Neuronal stem cell (in vitro differentiated cells): ENCODE data around the gene PDPR.
"Not testable (repeated sequence)": the region's sequence is repeated elsewhere in the genome, so short reads cannot be mapped to it uniquely, and the experiment has no call there.

ENCODE experiments used
- DNase-seq: peaks from one replicate; pipeline ENCODE4 v3.0.0-alpha.2; 2013; ENCODE audit warnings: low spot score
- H2AFZ ChIP-seq: one replicate; pipeline ENCODE4 v1.6.1; 2013; ENCODE audit warnings: mild to moderate bottlenecking, low read length, inconsistent platforms
- H2AK5ac ChIP-seq: 2 replicates; pipeline ENCODE4 v1.6.1; 2013; ENCODE audit warnings: low read depth, mild to moderate bottlenecking, inconsistent platforms, low read length, moderate library complexity, mixed read lengths
- H2BK120ac ChIP-seq: 2 replicates; pipeline ENCODE4 v1.6.1; 2013; ENCODE audit warnings: low read depth, mild to moderate bottlenecking, inconsistent platforms, low read length, moderate library complexity, mixed read lengths
- H2BK12ac ChIP-seq: one replicate; pipeline ENCODE4 v1.6.1; 2013; ENCODE audit warnings: low read length, inconsistent platforms
- H2BK15ac ChIP-seq: 2 replicates; pipeline ENCODE4 v1.6.1; 2013; ENCODE audit warnings: mild to moderate bottlenecking, low read length, inconsistent platforms, mixed read lengths
- H2BK5ac ChIP-seq: one replicate; pipeline ENCODE4 v1.6.1; 2013; ENCODE audit warnings: inconsistent platforms, mild to moderate bottlenecking, low read length, moderate library complexity
- H3K14ac ChIP-seq: one replicate; pipeline ENCODE4 v1.6.1; 2013; ENCODE audit warnings: low read length, inconsistent platforms
- H3K18ac ChIP-seq: 2 replicates; pipeline ENCODE4 v1.6.1; 2013; ENCODE audit warnings: low read length, inconsistent platforms
- H3K23ac ChIP-seq: 2 replicates; pipeline ENCODE4 v1.6.1; 2013; ENCODE audit warnings: low read depth, mild to moderate bottlenecking, mixed read lengths, low read length, inconsistent platforms; ENCODE audit not compliant: poor library complexity
- H3K27ac ChIP-seq: replicated peaks from 3 replicates; pipeline ENCODE4 v1.5.1; 2013; ENCODE audit warnings: low read length, inconsistent platforms
- H3K27me3 ChIP-seq, 3 experiments: 2 replicates each; pipeline ENCODE4 v1.6.1; 2013; ENCODE audit warnings: low read length in 3 of 3, mild to moderate bottlenecking in 2 of 3, inconsistent platforms in 1 of 3, low read depth in 1 of 3, mixed read lengths in 1 of 3, moderate library complexity in 1 of 3; ENCODE audit not compliant: control insufficient read depth in 3 of 3, insufficient read depth in 3 of 3
- H3K36me3 ChIP-seq, 2 donors: replicated peaks in 1 of 2; 2 replicates each; pipeline ENCODE4 v1.6.1; 2013; ENCODE audit warnings: low read length in 2 of 2; ENCODE audit not compliant: control insufficient read depth in 2 of 2, insufficient read depth in 2 of 2
- H3K4ac ChIP-seq: 2 replicates; pipeline ENCODE4 v1.6.1; 2013; ENCODE audit warnings: inconsistent platforms, mild to moderate bottlenecking, low read length, moderate library complexity
- H3K4me1 ChIP-seq, 2 donors: 1 replicate in 1 of 2; 2 replicates in 1 of 2; pipeline ENCODE4 v1.6.1; 2013; ENCODE audit warnings: low read length in 2 of 2, low read depth in 1 of 2; ENCODE audit not compliant: control insufficient read depth in 2 of 2, insufficient read depth in 1 of 2
- H3K4me2 ChIP-seq: one replicate; pipeline ENCODE4 v1.6.1; 2013; ENCODE audit warnings: mild to moderate bottlenecking, low read length, inconsistent platforms; ENCODE audit not compliant: insufficient read depth, poor library complexity, severe bottlenecking
- H3K4me3 ChIP-seq, 2 donors: 2 replicates each; pipeline ENCODE4 v1.5.1; 2013; ENCODE audit warnings: low read length in 2 of 2, mild to moderate bottlenecking in 2 of 2, inconsistent platforms in 1 of 2, moderate library complexity in 1 of 2
- H3K79me1 ChIP-seq: one replicate; pipeline ENCODE4 v1.6.1; 2013; ENCODE audit warnings: low read depth, mild to moderate bottlenecking, inconsistent platforms, low read length, moderate library complexity
- H3K9ac ChIP-seq: one replicate; pipeline ENCODE4 v1.6.1; 2013; ENCODE audit warnings: mild to moderate bottlenecking, low read depth, low read length, inconsistent platforms; ENCODE audit not compliant: poor library complexity
- H3K9me3 ChIP-seq, 2 donors: replicated peaks in 1 of 2; 2 replicates each; pipeline versions ENCODE3 to v1.6.1; 2013; ENCODE audit warnings: low read length in 2 of 2, mild to moderate bottlenecking in 2 of 2, inconsistent platforms in 1 of 2, low read depth in 1 of 2, mixed read lengths in 1 of 2, moderate library complexity in 1 of 2; ENCODE audit not compliant: control insufficient read depth in 2 of 2, insufficient read depth in 1 of 2
- H4K8ac ChIP-seq: one replicate; pipeline ENCODE4 v1.6.1; 2013; ENCODE audit warnings: low read depth, mild to moderate bottlenecking, inconsistent platforms, low read length, moderate library complexity
- H4K91ac ChIP-seq: one replicate; pipeline ENCODE4 v1.6.1; 2013; ENCODE audit warnings: low read length, low read depth, mild to moderate bottlenecking, inconsistent platforms; ENCODE audit not compliant: poor library complexity
- WGBS, 2 donors: extraction: QIAGEN DNeasy Blood & Tissue Kit; methylation state at CpG; one replicate each; pipeline ENCODE4 v1.1.7; 2013; ENCODE audit warnings: missing lambda C conversion rate in 2 of 2, mixed read lengths in 1 of 2; ENCODE audit not compliant: insufficient read length in 2 of 2, insufficient replicate concordance in 1 of 2; ENCODE audit errors: extremely low coverage in 2 of 2; 5-methylcytosine and 5-hydroxymethylcytosine counted together

PDPR gene

DNA sequence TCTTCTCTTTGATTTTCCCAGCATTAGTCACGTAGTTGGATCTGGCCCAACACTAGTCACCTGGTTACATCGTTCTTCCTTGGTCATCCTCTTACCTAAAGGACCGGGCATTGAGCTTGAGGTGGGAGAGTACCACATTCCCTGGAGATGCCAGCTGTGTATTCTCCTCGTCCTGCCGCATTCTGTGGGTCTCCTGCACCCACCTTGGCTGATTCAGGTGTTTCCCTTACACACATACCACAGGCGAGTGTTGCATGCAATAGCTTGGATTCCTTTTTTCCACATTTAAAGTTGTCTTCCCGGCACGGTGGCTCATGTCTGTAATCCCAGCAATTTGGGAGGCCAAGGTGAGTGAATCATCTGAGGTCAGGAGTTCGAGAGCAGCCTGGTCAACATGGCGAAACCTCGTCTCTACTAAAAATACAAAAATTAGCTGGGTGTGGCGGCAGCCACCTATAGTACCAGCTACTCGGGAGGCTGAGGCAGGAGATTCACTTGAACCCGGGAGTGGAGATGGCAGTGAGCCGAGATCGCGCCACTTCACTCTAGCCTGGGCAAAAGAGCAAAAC, 37.9 kb downstream of the PDPR start:
- H3K27ac ChIP-seq, result no peak overlapping the region
- no peak overlapping the region for H3K18ac ChIP-seq
- H2BK12ac ChIP-seq, result no peak overlapping the region
- no peak overlapping the region for H3K4me3 ChIP-seq
- no peak overlapping the region for H2AK5ac ChIP-seq
- DNase-seq, result no peak
- WGBS, 2 donors, result no CpG with 5 or more reads among the region's 17 CpGs
- no peak overlapping the region for H3K23ac ChIP-seq
- H3K14ac ChIP-seq, result no peak overlapping the region
- H2BK120ac ChIP-seq, result no peak overlapping the region
- peaks cover 31 to 91% of the 10 kb centered on the region in 2 donors for H3K36me3 ChIP-seq
- H2AFZ ChIP-seq, result no peak overlapping the region
- no peak overlapping the region for H3K4ac ChIP-seq
- H3K27me3 ChIP-seq, result no peaks in the 10 kb centered on the region
- no peak overlapping the region for H2BK15ac ChIP-seq
- no peak overlapping the region for H3K4me2 ChIP-seq
- H3K79me1 ChIP-seq, result peaks cover 1% of the 10 kb centered on the region
- no peak overlapping the region for H3K9ac ChIP-seq
- H3K9me3 ChIP-seq, result no peaks in the 10 kb centered on the region
- H2BK5ac ChIP-seq, result no peak overlapping the region
- no peak overlapping the region for H4K8ac ChIP-seq
- H3K4me1 ChIP-seq, result no peaks in the 10 kb centered on the region
- no peak overlapping the region for H4K91ac ChIP-seq

DNA sequence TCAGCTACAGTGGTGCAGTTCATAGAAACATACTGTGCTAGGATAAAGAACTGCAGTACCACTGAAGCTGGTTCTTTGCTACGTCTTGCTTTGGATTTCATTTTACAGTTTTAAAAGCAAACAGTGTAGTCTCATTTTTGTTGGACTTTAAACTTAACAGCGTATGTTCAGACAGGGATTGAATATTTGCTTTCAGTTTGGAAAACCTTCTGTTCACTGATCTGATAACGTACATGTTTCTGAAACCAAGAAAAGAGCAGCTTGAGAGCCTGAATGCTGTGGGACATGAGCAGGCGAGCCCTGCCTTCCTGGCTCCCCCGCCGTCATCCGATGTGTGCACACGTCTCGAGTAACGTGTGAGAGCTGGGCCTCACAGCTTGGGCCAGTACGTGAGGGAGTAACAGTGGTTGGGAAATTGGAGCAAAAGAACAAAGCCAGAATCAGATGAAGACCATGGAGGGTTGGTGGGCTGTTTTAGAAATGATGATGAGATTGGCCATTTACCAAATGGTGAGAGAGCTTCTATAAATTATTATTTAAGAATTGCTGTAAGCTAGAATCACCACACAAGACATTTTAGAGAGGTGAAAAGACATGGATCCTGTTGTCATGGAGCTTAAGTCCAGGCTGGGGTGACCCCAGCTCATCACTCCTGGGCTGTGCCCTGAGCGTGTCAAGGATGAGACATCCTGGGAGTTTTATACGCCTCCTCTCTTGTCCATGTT, 38.6 kb downstream of the PDPR start:
- Histone ChIP-seq H3K4me2 (no peak overlapping the region), H3K79me1 (peaks cover 1% of the 10 kb centered on the region), H3K23ac (no peak overlapping the region), H3K27ac (no peak overlapping the region), H3K18ac (no peak overlapping the region), H2BK5ac (no peak overlapping the region), H2AK5ac (no peak overlapping the region), H3K4me1 (no peaks in the 10 kb centered on the region), H2AFZ (no peak overlapping the region), H3K9ac (no peak overlapping the region), H2BK120ac (no peak overlapping the region), H3K36me3 (peaks cover 36 to 96% of the 10 kb centered on the region in 2 donors), H4K91ac (no peak overlapping the region), H3K9me3 (no peaks in the 10 kb centered on the region), H3K4me3 (no peak overlapping the region), H3K14ac (no peak overlapping the region), H4K8ac (no peak overlapping the region), H3K27me3 (no peaks in the 10 kb centered on the region), H3K4ac (no peak overlapping the region), H2BK15ac (no peak overlapping the region), H2BK12ac (no peak overlapping the region)
- no CpG with 5 or more reads among the region's 13 CpGs for WGBS, 2 donors
- no peak for DNase-seq

DNA sequence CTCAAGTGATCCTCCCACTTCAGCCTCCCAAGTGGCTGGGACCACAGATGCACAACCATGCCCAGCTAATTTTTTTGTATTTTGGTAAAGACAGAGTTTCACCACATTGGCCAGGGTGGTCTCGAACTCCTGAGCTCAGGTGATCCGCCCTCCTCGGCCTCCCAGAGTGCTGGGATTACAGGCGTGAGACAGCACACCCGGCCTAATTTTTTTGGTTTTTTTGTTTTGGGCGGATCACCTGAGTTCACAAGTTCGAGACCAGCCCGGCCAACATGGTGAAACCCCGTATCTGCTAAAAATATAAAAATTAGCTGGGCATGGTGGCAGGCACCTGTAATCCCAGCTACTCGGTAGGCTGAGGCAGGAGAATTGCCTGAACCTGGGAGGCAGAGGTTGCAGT, 40.6 kb downstream of the PDPR start:
- not testable (repeated sequence) for H3K18ac ChIP-seq, H3K9ac ChIP-seq, H3K4ac ChIP-seq, H3K23ac ChIP-seq, H3K27ac ChIP-seq, H2BK5ac ChIP-seq, H3K14ac ChIP-seq, H2AFZ ChIP-seq, H3K4me2 ChIP-seq, H3K27me3 ChIP-seq, H4K91ac ChIP-seq, H3K9me3 ChIP-seq, H4K8ac ChIP-seq, H2BK120ac ChIP-seq, H2AK5ac ChIP-seq, DNase-seq, H2BK15ac ChIP-seq, H3K4me1 ChIP-seq, H2BK12ac ChIP-seq, H3K4me3 ChIP-seq, H3K79me1 ChIP-seq
- WGBS, 2 donors, result no CpG with 5 or more reads among the region's 10 CpGs
- peaks cover 42 to 97% of the 10 kb centered on the region in 2 donors for H3K36me3 ChIP-seq

DNA sequence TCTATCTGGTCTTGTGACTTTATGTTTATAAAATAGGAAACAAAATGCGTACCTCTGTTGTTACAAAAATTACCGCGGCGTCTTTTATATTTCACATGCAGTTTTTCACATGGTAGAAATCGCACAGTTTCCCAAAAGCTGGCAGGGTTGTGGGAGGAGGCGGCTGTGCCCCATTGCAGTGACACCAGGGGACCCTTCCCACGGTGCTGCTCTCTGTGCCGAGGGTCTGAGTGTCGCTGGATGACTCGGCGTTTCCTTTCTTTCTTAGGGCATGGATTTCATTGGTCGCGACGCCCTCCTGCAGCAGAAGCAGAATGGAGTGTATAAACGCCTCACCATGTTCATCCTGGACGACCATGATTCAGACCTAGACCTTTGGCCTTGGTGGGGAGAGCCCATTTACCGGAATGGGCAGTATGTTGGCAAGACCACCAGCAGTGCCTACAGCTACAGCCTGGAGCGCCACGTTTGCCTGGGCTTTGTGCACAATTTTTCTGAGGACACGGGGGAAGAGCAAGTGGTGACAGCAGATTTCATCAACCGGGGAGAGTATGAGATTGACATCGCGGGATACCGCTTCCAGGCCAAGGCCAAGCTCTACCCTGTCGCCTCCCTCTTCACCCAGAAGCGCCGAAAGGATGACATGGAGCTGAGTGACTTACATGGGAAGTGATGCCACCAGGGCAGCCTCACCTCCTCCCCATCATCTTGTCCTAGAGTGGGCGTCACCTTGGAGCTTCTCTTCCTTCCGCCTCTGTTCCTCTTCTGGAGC, 42.3 kb downstream of the PDPR start:
- Histone ChIP-seq H2BK15ac (no peak overlapping the region), H3K79me1 (peaks cover under 1% of the 10 kb centered on the region), H3K36me3 (peaks cover 52 to 97% of the 10 kb centered on the region in 2 donors), H2AFZ (no peak overlapping the region), H3K4me1 (no peaks in the 10 kb centered on the region), H4K91ac (no peak overlapping the region), H4K8ac (no peak overlapping the region), H3K4me3 (no peak overlapping the region), H3K9ac (no peak overlapping the region), H3K4ac (no peak overlapping the region), H3K4me2 (no peak overlapping the region), H3K23ac (no peak overlapping the region), H2AK5ac (no peak overlapping the region), H3K27me3 (no peaks in the 10 kb centered on the region), H3K9me3 (no peaks in the 10 kb centered on the region), H3K18ac (no peak overlapping the region), H2BK12ac (no peak overlapping the region), H2BK5ac (no peak overlapping the region), H3K14ac (no peak overlapping the region), H3K27ac (no peak overlapping the region), H2BK120ac (no peak overlapping the region)
- no CpG with 5 or more reads among the region's 29 CpGs for WGBS, 2 donors
- DNase-seq, result no peak
